ENCODE results near the gene RPA1.
"Not testable (repeated sequence)": the region's sequence is repeated elsewhere in the genome, so short reads cannot be mapped to it uniquely, and the experiment has no call there.

RPA1 gene

DNA sequence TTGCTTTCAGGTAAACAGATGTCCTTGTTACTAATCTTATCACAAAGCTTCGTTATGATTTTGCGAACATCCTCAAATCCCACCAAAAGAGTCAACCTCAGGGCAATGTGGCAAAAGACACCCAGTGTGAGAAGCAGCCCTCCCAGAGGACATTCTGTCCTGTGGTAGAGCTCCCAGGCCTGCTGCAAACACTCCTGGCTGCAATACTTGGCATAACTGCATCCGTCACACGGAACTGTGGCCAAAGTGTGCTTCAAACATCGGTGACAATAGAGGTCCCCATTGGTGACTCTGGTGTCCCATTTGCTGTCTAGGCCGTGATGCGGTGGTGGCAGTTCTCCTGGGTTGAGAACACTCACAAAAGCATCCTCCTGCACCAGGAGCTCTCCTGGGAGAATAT, 29.6 kb upstream of the RPA1 start:
- no peaks in the 10 kb centered on the region for H3K4me1 ChIP-seq
- no peaks in the 10 kb centered on the region for H3K27me3 ChIP-seq (ENCODE audit: low read depth)
- no peak overlapping the region for H3K4me3 ChIP-seq
- no peaks in the 10 kb centered on the region for H3K9me3 ChIP-seq
- no peak for DNase-seq (ENCODE audit: low spot score in 2 of 2)
- in situ Hi-C loops (cut with MboI; ENCODE audit: low sequenced_read_pairs) = no loop called here
- peaks cover 42% of the 10 kb centered on the region for H3K36me3 ChIP-seq (replicated peaks)

DNA sequence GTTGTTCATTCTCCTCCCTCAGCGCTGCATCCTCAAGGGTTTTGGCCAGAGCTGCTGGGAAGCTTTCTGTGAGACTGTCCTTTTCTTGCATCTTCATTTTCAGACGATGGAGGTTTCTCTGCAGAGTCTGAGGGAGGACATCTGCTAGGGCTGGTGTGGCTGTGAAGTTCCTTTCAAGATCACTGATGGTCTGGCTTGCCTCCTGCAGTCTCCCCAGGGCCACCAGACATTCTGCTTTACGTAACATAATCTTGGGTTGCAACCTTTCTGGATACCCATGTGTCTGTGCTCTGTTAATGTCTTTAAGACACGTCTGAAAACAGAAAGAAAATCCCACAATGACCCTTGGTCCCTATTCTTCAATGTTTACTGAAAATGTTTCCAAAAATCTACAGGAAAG, 29.1 kb upstream of the RPA1 start:
- Histone ChIP-seq H3K9me3 (no peaks in the 10 kb centered on the region), H3K4me3 (no peak overlapping the region), H3K27me3 (ENCODE audit: low read depth) (no peaks in the 10 kb centered on the region), H3K36me3 (replicated peaks) (peaks cover 42% of the 10 kb centered on the region), H3K4me1 (no peaks in the 10 kb centered on the region)
- in situ Hi-C loops (cut with MboI; ENCODE audit: low sequenced_read_pairs) = no loop called here
- DNase-seq (ENCODE audit: low spot score in 2 of 2) = no peak

DNA sequence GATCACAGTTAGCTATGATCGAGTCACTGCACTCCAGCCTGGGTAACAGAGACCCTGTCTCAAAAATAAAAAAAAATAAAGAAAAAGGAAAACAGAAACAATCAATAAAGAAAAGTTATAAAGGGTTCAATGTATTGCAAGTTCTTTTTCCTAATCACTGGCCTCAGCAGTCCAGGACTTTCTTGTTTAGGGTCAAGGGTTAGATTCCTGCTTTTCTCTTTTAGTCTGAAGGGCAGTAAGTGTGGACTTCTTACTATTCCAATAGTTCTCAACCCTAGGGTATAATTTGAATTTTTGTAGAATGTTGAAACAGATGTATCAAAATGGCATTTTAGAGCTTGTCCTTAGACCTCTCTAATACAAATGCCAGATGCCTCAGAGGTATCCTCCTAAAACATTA, 27.4 kb upstream of the RPA1 start:
- no peak overlapping the region for H3K4me3 ChIP-seq
- H3K4me1 ChIP-seq = no peaks in the 10 kb centered on the region
- H3K27me3 ChIP-seq (ENCODE audit: low read depth) = no peaks in the 10 kb centered on the region
- H3K36me3 ChIP-seq (replicated peaks) = peaks cover 34% of the 10 kb centered on the region
- no peaks in the 10 kb centered on the region for H3K9me3 ChIP-seq
- in situ Hi-C loops (cut with MboI; ENCODE audit: low sequenced_read_pairs) = no loop called here
- no peak for DNase-seq (ENCODE audit: low spot score in 2 of 2)

GRCh38 chr17:1803280-1803679, 26.5 kb upstream of the RPA1 start:
- in situ Hi-C loops (cut with MboI; ENCODE audit: low sequenced_read_pairs) = no loop called here
- no peaks in the 10 kb centered on the region for H3K4me1 ChIP-seq
- no peaks in the 10 kb centered on the region for H3K27me3 ChIP-seq (ENCODE audit: low read depth)
- H3K4me3 ChIP-seq = no peak overlapping the region
- peaks cover 32% of the 10 kb centered on the region for H3K36me3 ChIP-seq (replicated peaks)
- H3K9me3 ChIP-seq = no peaks in the 10 kb centered on the region
- no peak for DNase-seq (ENCODE audit: low spot score in 2 of 2)

GRCh38 chr17:1807890-1808289, 21.9 kb upstream of the RPA1 start:
- in situ Hi-C loops (cut with MboI; ENCODE audit: low sequenced_read_pairs) = no loop called here
- H3K27me3 ChIP-seq (ENCODE audit: low read depth) = no peaks in the 10 kb centered on the region
- H3K4me3 ChIP-seq = no peak overlapping the region
- H3K36me3 ChIP-seq (replicated peaks) = peaks cover 34% of the 10 kb centered on the region
- DNase-seq (ENCODE audit: low spot score in 2 of 2) = no peak
- H3K4me1 ChIP-seq = peaks cover 2% of the 10 kb centered on the region; the same call in 1 of the 2 replicates
- H3K9me3 ChIP-seq = no peaks in the 10 kb centered on the region

GRCh38 chr17:1808644-1809043, 21.2 kb upstream of the RPA1 start:
- DNase-seq (ENCODE audit: low spot score in 2 of 2) = no peak
- Histone ChIP-seq H3K9me3 (no peaks in the 10 kb centered on the region), H3K4me1 (peaks cover 2% of the 10 kb centered on the region; the same call in 1 of the 2 replicates), H3K36me3 (replicated peaks) (peaks cover 34% of the 10 kb centered on the region), H3K27me3 (ENCODE audit: low read depth) (no peaks in the 10 kb centered on the region), H3K4me3 (no peak overlapping the region)
- in situ Hi-C loops (cut with MboI; ENCODE audit: low sequenced_read_pairs) = no loop called here

- in situ Hi-C loops (cut with MboI; ENCODE audit: low sequenced_read_pairs); H3K9me3 ChIP-seq; H3K4me3 ChIP-seq; H3K4me1 ChIP-seq; H3K27me3 ChIP-seq (ENCODE audit: low read depth); DNase-seq (ENCODE audit: low spot score in 2 of 2): not testable (repeated sequence)
- peaks cover 26% of the 10 kb centered on the region for H3K36me3 ChIP-seq (replicated peaks)
Observed at GRCh38 chr17:1809815-1810214, 20.0 kb upstream of the RPA1 start.

DNA sequence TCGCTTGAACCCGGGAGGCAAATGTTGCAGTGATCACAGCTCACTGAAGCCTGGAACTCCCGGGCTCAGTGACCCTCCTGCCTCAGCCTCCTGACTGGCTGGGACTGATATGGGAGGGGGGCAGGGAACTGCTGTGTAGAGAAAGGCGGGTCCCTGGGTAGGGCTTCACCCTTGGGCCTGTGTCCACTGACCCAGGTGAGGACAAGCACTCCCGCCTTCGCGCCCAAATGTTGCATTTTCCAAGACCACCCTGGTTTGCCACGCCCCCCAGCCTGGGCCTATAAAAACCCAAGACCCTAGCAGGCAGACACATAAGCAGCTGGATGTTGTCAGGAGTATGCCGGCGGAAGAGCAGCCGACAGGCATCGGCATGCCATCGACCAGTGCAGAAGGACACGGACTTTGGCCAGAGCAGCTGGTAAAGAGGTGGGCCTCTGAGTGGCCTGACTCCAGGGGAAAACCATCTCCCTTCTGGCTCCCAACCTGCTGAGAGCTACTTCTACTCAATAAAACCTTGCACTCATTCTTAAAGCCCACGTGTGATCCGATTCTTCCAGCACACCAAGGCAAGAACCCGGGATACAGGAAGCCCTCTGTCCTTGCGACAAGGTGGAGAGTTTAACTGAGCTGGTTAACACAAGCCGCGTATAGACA, 19.2 kb upstream of the RPA1 start:
- H3K36me3 ChIP-seq (replicated peaks) = peaks cover 26% of the 10 kb centered on the region
- no peaks in the 10 kb centered on the region for H3K27me3 ChIP-seq (ENCODE audit: low read depth)
- in situ Hi-C loops (cut with MboI; ENCODE audit: low sequenced_read_pairs) = no loop called here
- no peak for DNase-seq (ENCODE audit: low spot score in 2 of 2)
- H3K4me1 ChIP-seq = peaks cover 2% of the 10 kb centered on the region; the same call in 1 of the 2 replicates
- no peak overlapping the region for H3K4me3 ChIP-seq
- H3K9me3 ChIP-seq = no peaks in the 10 kb centered on the region

GRCh38 chr17:1813088-1813487, 16.7 kb upstream of the RPA1 start:
- peaks cover 26% of the 10 kb centered on the region for H3K36me3 ChIP-seq (replicated peaks)
- in situ Hi-C loops (cut with MboI; ENCODE audit: low sequenced_read_pairs) = no loop called here
- no peaks in the 10 kb centered on the region for H3K9me3 ChIP-seq
- H3K27me3 ChIP-seq (ENCODE audit: low read depth) = no peaks in the 10 kb centered on the region
- peaks cover 2% of the 10 kb centered on the region; the same call in 1 of the 2 replicates for H3K4me1 ChIP-seq
- DNase-seq (ENCODE audit: low spot score in 2 of 2) = no peak
- H3K4me3 ChIP-seq = no peak overlapping the region

- Histone ChIP-seq H3K4me3 (no peak overlapping the region), H3K9me3 (no peaks in the 10 kb centered on the region), H3K27me3 (ENCODE audit: low read depth) (no peaks in the 10 kb centered on the region), H3K36me3 (replicated peaks) (peaks cover 25% of the 10 kb centered on the region), H3K4me1 (no peaks in the 10 kb centered on the region)
- in situ Hi-C loops (cut with MboI; ENCODE audit: low sequenced_read_pairs) = no loop called here
- no peak for DNase-seq (ENCODE audit: low spot score in 2 of 2)
Observed at GRCh38 chr17:1820528-1821252, 9.1 kb upstream of the RPA1 start.

- H3K9me3 ChIP-seq = no peaks in the 10 kb centered on the region
- no peaks in the 10 kb centered on the region for H3K27me3 ChIP-seq (ENCODE audit: low read depth)
- H3K36me3 ChIP-seq (replicated peaks) = peaks cover 34% of the 10 kb centered on the region
- in situ Hi-C loops (cut with MboI; ENCODE audit: low sequenced_read_pairs) = no loop called here
- peak overlapping the region; percentile 85 for H3K4me3 ChIP-seq
- peak in 1 of 2 experiments; percentile 12 for DNase-seq (ENCODE audit: low spot score in 2 of 2)
- H3K4me1 ChIP-seq = peaks cover 6% of the 10 kb centered on the region
Observed at GRCh38 chr17:1829216-1829591, 601 bp upstream of the RPA1 start.

GRCh38 chr17:1830288-1830687, 483 bp downstream of the RPA1 start:
- in situ Hi-C loops (cut with MboI; ENCODE audit: low sequenced_read_pairs) = no loop called here
- Histone ChIP-seq H3K27me3 (ENCODE audit: low read depth) (no peaks in the 10 kb centered on the region), H3K4me3 (peak overlapping the region; percentile 85), H3K9me3 (no peaks in the 10 kb centered on the region), H3K4me1 (peaks cover 6% of the 10 kb centered on the region), H3K36me3 (replicated peaks) (peaks cover 29% of the 10 kb centered on the region)
- DNase-seq (ENCODE audit: low spot score in 2 of 2) = peak; percentile 34 to 36

- H3K4me3 ChIP-seq = no peak overlapping the region
- in situ Hi-C loops (cut with MboI; ENCODE audit: low sequenced_read_pairs) = no loop called here
- no peaks in the 10 kb centered on the region for H3K27me3 ChIP-seq (ENCODE audit: low read depth)
- no peak for DNase-seq (ENCODE audit: low spot score in 2 of 2)
- H3K4me1 ChIP-seq = no peaks in the 10 kb centered on the region
- no peaks in the 10 kb centered on the region for H3K9me3 ChIP-seq
- H3K36me3 ChIP-seq (replicated peaks) = peaks cover 31% of the 10 kb centered on the region
Observed at GRCh38 chr17:1834380-1835149, 4.8 kb downstream of the RPA1 start.

GRCh38 chr17:1839516-1839915, 9.7 kb downstream of the RPA1 start:
- no peak overlapping the region for H3K4me3 ChIP-seq
- H3K4me1 ChIP-seq = no peaks in the 10 kb centered on the region
- DNase-seq (ENCODE audit: low spot score in 2 of 2) = no peak
- H3K36me3 ChIP-seq (replicated peaks) = peaks cover 41% of the 10 kb centered on the region
- H3K9me3 ChIP-seq = no peaks in the 10 kb centered on the region
- in situ Hi-C loops (cut with MboI; ENCODE audit: low sequenced_read_pairs) = no loop called here
- H3K27me3 ChIP-seq (ENCODE audit: low read depth) = no peaks in the 10 kb centered on the region

Measured in HAP-1 (cell line).